OCI-LY1 (cell line): Measurements from ENCODE around the gene CAPN10.

Source experiments
- H2AFZ ChIP-seq: fragments of 200-600 bp; sonication (generic), shearing (Covaris generic); 2 replicates; pipeline ENCODE4 v1.6.0; 2014; ENCODE audit warnings: antibody characterized with exemption, mild to moderate bottlenecking, low read length
- H3F3A ChIP-seq: fragments of 200-600 bp; sonication (generic), shearing (Covaris generic); 2 replicates; pipeline ENCODE4 v1.6.0; 2014; ENCODE audit warnings: mild to moderate bottlenecking, antibody characterized with exemption, low read length, moderate library complexity; ENCODE audit not compliant: insufficient read depth
- H3K27ac ChIP-seq: fragments of 200-600 bp; sonication (generic); 2 replicates; pipeline ENCODE4 v1.5.1; 2014; ENCODE audit warnings: low read length, mixed run types, mild to moderate bottlenecking, low read depth; ENCODE audit not compliant: poor library complexity, severe bottlenecking
- H3K27me3 ChIP-seq: fragments of 200-600 bp; sonication (generic); 2 replicates; pipeline ENCODE4 v1.6.0; 2014; ENCODE audit warnings: antibody characterized with exemption, mild to moderate bottlenecking, low read length, moderate library complexity; ENCODE audit not compliant: insufficient read depth
- H3K36me3 ChIP-seq: fragments of 200-600 bp; sonication (generic); 2 replicates; pipeline ENCODE4 v1.6.1; 2014; ENCODE audit warnings: mild to moderate bottlenecking, antibody characterized with exemption, low read length, moderate library complexity, mixed read lengths; ENCODE audit not compliant: insufficient read depth
- H3K4me1 ChIP-seq: fragments of 200-600 bp; sonication (generic); 2 replicates; pipeline ENCODE4 v1.5.1; 2014; ENCODE audit warnings: mild to moderate bottlenecking, low read length, moderate library complexity; ENCODE audit not compliant: insufficient read depth, severe bottlenecking
- H3K4me2 ChIP-seq: fragments of 200-600 bp; sonication (generic), shearing (Covaris generic); 2 replicates; pipeline ENCODE4 v1.6.1; 2014; ENCODE audit warnings: low read length
- H3K4me3 ChIP-seq: fragments of 200-600 bp; sonication (generic); 2 replicates; pipeline ENCODE4 v1.5.1; 2014; ENCODE audit warnings: low read length, low read depth, mild to moderate bottlenecking, mixed read lengths; ENCODE audit not compliant: poor library complexity, severe bottlenecking
- H3K79me2 ChIP-seq: fragments of 200-600 bp; shearing (Covaris generic); 2 replicates; pipeline ENCODE4 v1.6.1; 2016; ENCODE audit warnings: mixed run types, low read length, mixed read lengths; ENCODE audit not compliant: insufficient read depth
- H3K9ac ChIP-seq: fragments of 200-600 bp; sonication (generic), shearing (Covaris generic); 2 replicates; pipeline ENCODE4 v1.6.1; 2014; ENCODE audit warnings: mild to moderate bottlenecking, low read length, mixed read lengths
- H3K9me2 ChIP-seq: fragments of 200-600 bp; sonication (generic), shearing (Covaris generic); 2 replicates; pipeline ENCODE4 v1.6.1; 2014; ENCODE audit warnings: low read depth, mild to moderate bottlenecking, low read length, mixed read lengths
- H3K9me3 ChIP-seq: fragments of 200-600 bp; shearing (Covaris generic); 2 replicates; pipeline ENCODE4 v1.6.1; 2014; ENCODE audit warnings: low read length, mixed read lengths
- H4K20me1 ChIP-seq: fragments of 200-600 bp; sonication (generic), shearing (Covaris generic); 2 replicates; pipeline ENCODE4 v1.6.0; 2016; ENCODE audit warnings: mild to moderate bottlenecking, low read length; ENCODE audit not compliant: insufficient read depth
- CTCF ChIP-seq: fragments of 200-600 bp; sonication (generic), shearing (Covaris generic); IDR thresholded peaks from 2 replicates; pipeline ENCODE4 v1.5.1; 2017; ENCODE audit warnings: mild to moderate bottlenecking, antibody characterized with exemption, low read length, moderate library complexity, mixed read lengths
- EZH2 ChIP-seq: fragments of 200-600 bp; sonication (generic), shearing (Covaris generic); IDR thresholded peaks from 2 replicates; pipeline ENCODE4 v1.8.0; 2017; ENCODE audit warnings: borderline replicate concordance, mixed run types, mild to moderate bottlenecking, antibody characterized with exemption, low read length, moderate library complexity, mixed read lengths

Gene CAPN10

GRCh38 chr2:240622060-240622411 lies 35.5 kb downstream of the CAPN10 start:
- H3K27ac ChIP-seq: no peak overlapping the region
- peaks cover 8% of the 10 kb centered on the region; the same call in 1 of the 2 replicates for H3K9me3 ChIP-seq
- no peak for TF ChIP-seq CTCF
- no peak for TF ChIP-seq EZH2
- H3K36me3 ChIP-seq: no peaks in the 10 kb centered on the region
- no peak overlapping the region for H3K4me2 ChIP-seq
- H3K9me2 ChIP-seq: no peaks in the 10 kb centered on the region
- H3K27me3 ChIP-seq: peaks cover 7% of the 10 kb centered on the region; the same call in 1 of the 2 replicates
- no peaks in the 10 kb centered on the region for H3K4me1 ChIP-seq
- no peaks in the 10 kb centered on the region for H3K79me2 ChIP-seq
- H2AFZ ChIP-seq: no peak overlapping the region
- H4K20me1 ChIP-seq: no peaks in the 10 kb centered on the region
- H3F3A ChIP-seq: no peaks in the 10 kb centered on the region
- H3K4me3 ChIP-seq: no peak overlapping the region
- no peak overlapping the region for H3K9ac ChIP-seq

GRCh38 chr2:240622531-240623235 lies 36.1 kb downstream of the CAPN10 start:
- no peaks in the 10 kb centered on the region for H3K4me1 ChIP-seq
- no peak overlapping the region for H3K4me2 ChIP-seq
- H3F3A ChIP-seq: no peaks in the 10 kb centered on the region
- H2AFZ ChIP-seq: no peak overlapping the region
- no peak overlapping the region for H3K9ac ChIP-seq
- H3K27me3 ChIP-seq: peaks cover 7% of the 10 kb centered on the region; the same call in 1 of the 2 replicates
- no peaks in the 10 kb centered on the region for H3K36me3 ChIP-seq
- H3K79me2 ChIP-seq: no peaks in the 10 kb centered on the region
- no peaks in the 10 kb centered on the region for H4K20me1 ChIP-seq
- TF ChIP-seq EZH2 (no peak), CTCF (no peak)
- H3K27ac ChIP-seq: no peak overlapping the region
- H3K4me3 ChIP-seq: no peak overlapping the region
- no peaks in the 10 kb centered on the region for H3K9me2 ChIP-seq
- H3K9me3 ChIP-seq: peaks cover 3% of the 10 kb centered on the region; the same call in 1 of the 2 replicates

- Histone ChIP-seq H3K4me3 (no peak overlapping the region), H3K4me1 (no peaks in the 10 kb centered on the region), H3K9me2 (no peaks in the 10 kb centered on the region), H3K27me3 (peaks cover 7% of the 10 kb centered on the region; the same call in 1 of the 2 replicates), H3K9me3 (no peaks in the 10 kb centered on the region), H4K20me1 (no peaks in the 10 kb centered on the region), H3F3A (no peaks in the 10 kb centered on the region), H3K9ac (no peak overlapping the region), H3K36me3 (no peaks in the 10 kb centered on the region), H3K4me2 (no peak overlapping the region), H3K27ac (no peak overlapping the region), H2AFZ (no peak overlapping the region), H3K79me2 (no peaks in the 10 kb centered on the region)
- TF ChIP-seq CTCF: no peak
Observed at GRCh38 chr2:240623531-240624010, 37.0 kb downstream of the CAPN10 start.
